B cell (primary cell): ENCODE measurements around the gene SIRPB1. TPM values are rescaled to one million over a fixed set of nuclear protein-coding genes. Genes with fewer than 3 reads are reported as not detected.
"Not testable (repeated sequence)": the region's sequence is repeated elsewhere in the genome, so short reads cannot be mapped to it uniquely, and the experiment has no call there.

Experiments
- ATAC-seq: fragments of 200-7000 bp; cut with Tn5 transposase; one replicate; pipeline ENCODE4 v1.10.0; 2021; ENCODE audit warnings: low read depth, mild to moderate bottlenecking, moderate number of reproducible peaks, moderate library complexity
- CTCF ChIA-PET: fragments of 350-600 bp; sonication (Branson Sonifier 250); formaldehyde crosslinking; loops from one replicate; lab custom pipeline; 2021; ENCODE audit warnings: antibody characterized with exemption, inconsistent platforms; lab: Charles Lee
- POLR2A ChIA-PET: fragments of 350-600 bp; sonication (Branson Sonifier 250); formaldehyde crosslinking; loops from one replicate; lab custom pipeline; 2021; ENCODE audit warnings: antibody characterized with exemption; lab: Charles Lee
- DNase-seq: peaks from one replicate; pipeline ENCODE4 v3.0.0; 2013
- H2AFZ ChIP-seq: 2 replicates; pipeline ENCODE4 v1.6.1; 2012; ENCODE audit warnings: mild to moderate bottlenecking, low read depth, low read length; ENCODE audit not compliant: insufficient read depth, poor library complexity, severe bottlenecking
- H3K27ac ChIP-seq, 2 donors: 1 replicate in 1 of 2; 2 replicates in 1 of 2; pipeline ENCODE4 v1.5.1; 2012 to 2013; ENCODE audit warnings: low read length in 2 of 2, mild to moderate bottlenecking in 2 of 2, moderate library complexity in 1 of 2
- H3K27me3 ChIP-seq, 4 experiments: fragments of 200-600 bp in 1 of 4; sonication (generic) in 1 of 4; replicated peaks in 1 of 4; 1 replicate in 2 of 4; 2 replicates in 2 of 4; pipeline versions ENCODE4 v1.6.1 to v1.7.0; 2013 to 2016; ENCODE audit warnings: low read length in 3 of 4, mild to moderate bottlenecking in 2 of 4, mixed read lengths in 1 of 4, moderate library complexity in 1 of 4; ENCODE audit not compliant: insufficient read depth in 4 of 4, control insufficient read depth in 3 of 4; ENCODE audit errors: control extremely low read depth in 1 of 4
- H3K36me3 ChIP-seq, 2 experiments: replicated peaks in 1 of 2; 1 replicate in 1 of 2; 2 replicates in 1 of 2; pipeline versions ENCODE4 v1.6.1 to v1.7.1; 2013; ENCODE audit warnings: low read length in 1 of 2; ENCODE audit not compliant: insufficient read depth in 2 of 2, control insufficient read depth in 1 of 2; ENCODE audit errors: control extremely low read depth in 1 of 2, extremely low read depth in 1 of 2
- H3K4me1 ChIP-seq, 2 donors: fragments of 200-600 bp in 1 of 2; sonication (generic) in 1 of 2; 1 replicate in 1 of 2; 2 replicates in 1 of 2; pipeline versions ENCODE4 v1.5.1 to v1.6.1; 2013 to 2017; ENCODE audit warnings: low read length in 2 of 2; ENCODE audit not compliant: control insufficient read depth in 2 of 2, insufficient read depth in 2 of 2
- H3K4me2 ChIP-seq: replicated peaks from 2 replicates; pipeline ENCODE3; 2012; ENCODE audit warnings: mild to moderate bottlenecking, low read depth, low read length; ENCODE audit not compliant: poor library complexity, severe bottlenecking
- H3K4me3 ChIP-seq, 5 experiments: fragments of 200-600 bp in 1 of 5; sonication (generic) in 1 of 5; 1 replicate in 3 of 5; 2 replicates in 2 of 5; pipeline versions ENCODE4 v1.5.1 to v1.7.0; 2011 to 2016; ENCODE audit warnings: low read length in 4 of 5, mild to moderate bottlenecking in 4 of 5, low read depth in 2 of 5, control low read depth in 1 of 5, moderate library complexity in 1 of 5; ENCODE audit not compliant: insufficient read depth in 1 of 5; ENCODE audit errors: control extremely low read depth in 1 of 5, extremely low read depth in 1 of 5
- H3K79me2 ChIP-seq: fragments of 200-600 bp; sonication (generic); one replicate; pipeline ENCODE4 v1.6.0; 2016; ENCODE audit warnings: low read length; ENCODE audit not compliant: control insufficient read depth, insufficient read depth
- H3K9ac ChIP-seq: fragments of 200-600 bp; sonication (generic); 2 replicates; pipeline ENCODE4 v1.6.1; 2017; ENCODE audit warnings: mild to moderate bottlenecking, low read length, moderate library complexity
- H3K9me3 ChIP-seq, 3 donors: one replicate each; pipeline versions ENCODE4 v1.6.1 to v1.7.1; 2013; ENCODE audit warnings: low read length in 2 of 3; ENCODE audit not compliant: control insufficient read depth in 2 of 3, insufficient read depth in 1 of 3; ENCODE audit errors: control extremely low read depth in 1 of 3
- H4K20me1 ChIP-seq: 2 replicates; pipeline ENCODE4 v1.6.0; 2012; ENCODE audit warnings: mild to moderate bottlenecking, low read length; ENCODE audit not compliant: insufficient read depth, control insufficient read depth, poor library complexity, severe bottlenecking
- H3K27ac Mint-ChIP-seq: one replicate; pipeline ENCODE4 v1.8.0; 2021; ENCODE audit warnings: mixed read lengths
- H3K27me3 Mint-ChIP-seq: one replicate; pipeline ENCODE4 v1.8.0; 2021; ENCODE audit warnings: mixed read lengths
- H3K4me1 Mint-ChIP-seq: one replicate; pipeline ENCODE4 v1.8.0; 2021; ENCODE audit warnings: mixed read lengths
- H3K4me3 Mint-ChIP-seq: one replicate; pipeline ENCODE4 v1.8.0; 2021; ENCODE audit warnings: mixed read lengths
- H3K9me3 Mint-ChIP-seq: one replicate; pipeline ENCODE4 v1.8.0; 2022; ENCODE audit warnings: mixed read lengths; ENCODE audit not compliant: insufficient read depth
- EZH2 ChIP-seq: IDR thresholded peaks from 2 replicates; pipeline ENCODE4 v1.6.1; 2012; ENCODE audit warnings: borderline replicate concordance, low read depth, mild to moderate bottlenecking, moderate library complexity, low read length; ENCODE audit not compliant: insufficient read depth, poor library complexity, severe bottlenecking
- WGBS: methylation state at CpG from one replicate; pipeline ENCODE4 v1.1.5; 2013; ENCODE audit warnings: missing lambda C conversion rate; ENCODE audit not compliant: insufficient coverage; 5-methylcytosine and 5-hydroxymethylcytosine counted together
- intact Hi-C: fragments of 100-400 bp; cut with micrococcal nuclease; formaldehyde crosslinking; loops from one replicate; pipeline ENCODE4 v1.10.0; 2022
- polyA plus RNA-seq: library from polyadenylated mRNA; depleted of rRNA; stranded (reverse); fragments of >200 nt; gene quantifications from 2 replicates; pipeline ENCODE4 v1.2.3, GENCODE V29; 2012
- total RNA-seq, 2 donors: library from RNA; stranded (reverse); fragments of 120-200 nt in 1 of 2; gene quantifications; 1 replicate in 1 of 2; 2 replicates in 1 of 2; pipeline versions ENCODE4 v1.2.3 to v1.2.4, GENCODE V29; 2013 to 2022
- TF ChIP-seq, protein P1 (sequence below): fragments of 200-600 bp; IDR thresholded peaks from one replicate; pipeline ENCODE4 v1.8.0; 2022; ENCODE audit warnings: antibody characterized with exemption, mild to moderate bottlenecking

Gene SIRPB1
- total and polyA plus RNA-seq, 2 donors (not counting 1 experiment from before 2014, with no cell fraction given) = 1.3 to 1.7 TPM

DNA sequence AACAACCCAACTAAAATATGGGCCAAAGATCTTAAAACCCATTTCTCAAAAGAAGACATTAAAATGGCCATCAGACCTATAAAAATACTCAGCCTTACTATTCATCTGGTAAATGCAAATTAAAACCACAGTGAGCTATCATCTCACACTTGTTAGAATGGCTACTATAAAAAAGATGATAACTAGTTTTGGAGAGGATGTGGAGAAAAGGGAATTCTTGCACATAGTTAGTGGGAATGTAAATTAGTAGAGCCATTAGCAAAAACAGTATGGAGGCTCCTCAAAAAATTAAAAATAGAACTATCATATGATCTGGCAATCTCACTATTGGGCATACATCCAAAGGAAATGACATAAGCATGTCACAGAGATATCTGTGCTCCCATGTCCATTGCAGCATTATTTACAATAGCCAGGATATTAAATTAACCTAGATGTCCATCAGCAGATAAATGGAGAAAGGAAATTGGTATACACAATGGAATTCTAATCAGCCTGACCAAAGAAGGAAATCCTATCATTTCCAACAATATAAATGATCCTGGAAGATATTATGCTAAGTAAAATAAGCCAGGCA lies 2.9 kb downstream of the SIRPB1 start:
- intact Hi-C loops = no loop called here
- ATAC-seq = no peak
- no peak overlapping the region for H3K4me3 ChIP-seq

DNA sequence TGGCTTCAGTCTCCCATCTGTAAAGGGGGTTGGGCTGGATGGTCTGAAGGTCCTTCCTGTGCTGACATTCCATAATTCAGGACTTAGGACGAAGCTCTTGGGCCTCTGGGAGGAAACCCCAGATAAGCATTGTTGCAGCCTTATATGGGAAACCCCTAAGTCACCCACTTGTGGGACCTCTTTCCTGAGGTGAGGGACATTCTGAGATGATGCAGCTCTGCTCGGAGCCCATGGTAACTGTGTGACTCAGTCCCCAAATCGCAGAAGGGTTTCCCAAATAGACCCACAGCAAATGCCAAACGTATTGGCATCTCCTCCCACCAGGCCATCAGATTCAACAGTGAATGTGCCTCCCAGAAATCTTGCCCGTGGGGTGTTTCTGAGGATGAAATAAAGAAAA lies 9.4 kb downstream of the SIRPB1 start:
- H3K79me2 ChIP-seq, H4K20me1 ChIP-seq, H3K9ac ChIP-seq, H3K4me1 Mint-ChIP-seq, CTCF ChIA-PET, H3K27me3 Mint-ChIP-seq, H3K27ac ChIP-seq, H3K27ac Mint-ChIP-seq, H3K4me1 ChIP-seq, POLR2A ChIA-PET, H3K4me3 Mint-ChIP-seq, H3K4me3 ChIP-seq, DNase-seq, H3K36me3 ChIP-seq, H2AFZ ChIP-seq, H3K9me3 Mint-ChIP-seq, H3K4me2 ChIP-seq, ATAC-seq, H3K27me3 ChIP-seq, intact Hi-C loops, H3K9me3 ChIP-seq: not testable (repeated sequence)
- 60% methylated on average over 1 of the region's 5 CpGs for WGBS

More for the DNA sequence above, 2.9 kb downstream of the SIRPB1 start:
- peaks cover 0 to 4% (median 0%) of the 10 kb centered on the region in 3 donors for H3K9me3 ChIP-seq
- no peak overlapping the region for H3K9ac ChIP-seq
- H3K36me3 ChIP-seq = no peaks in the 10 kb centered on the region
- ChIA-PET CTCF (no interaction called here), POLR2A (no interaction called here)
- no peak overlapping the region for H3K27ac Mint-ChIP-seq
- H3K9me3 Mint-ChIP-seq = peaks cover 3% of the 10 kb centered on the region
- no peaks in the 10 kb centered on the region for H4K20me1 ChIP-seq
- no peak for TF ChIP-seq EZH2
- TF ChIP-seq, protein P1, sequence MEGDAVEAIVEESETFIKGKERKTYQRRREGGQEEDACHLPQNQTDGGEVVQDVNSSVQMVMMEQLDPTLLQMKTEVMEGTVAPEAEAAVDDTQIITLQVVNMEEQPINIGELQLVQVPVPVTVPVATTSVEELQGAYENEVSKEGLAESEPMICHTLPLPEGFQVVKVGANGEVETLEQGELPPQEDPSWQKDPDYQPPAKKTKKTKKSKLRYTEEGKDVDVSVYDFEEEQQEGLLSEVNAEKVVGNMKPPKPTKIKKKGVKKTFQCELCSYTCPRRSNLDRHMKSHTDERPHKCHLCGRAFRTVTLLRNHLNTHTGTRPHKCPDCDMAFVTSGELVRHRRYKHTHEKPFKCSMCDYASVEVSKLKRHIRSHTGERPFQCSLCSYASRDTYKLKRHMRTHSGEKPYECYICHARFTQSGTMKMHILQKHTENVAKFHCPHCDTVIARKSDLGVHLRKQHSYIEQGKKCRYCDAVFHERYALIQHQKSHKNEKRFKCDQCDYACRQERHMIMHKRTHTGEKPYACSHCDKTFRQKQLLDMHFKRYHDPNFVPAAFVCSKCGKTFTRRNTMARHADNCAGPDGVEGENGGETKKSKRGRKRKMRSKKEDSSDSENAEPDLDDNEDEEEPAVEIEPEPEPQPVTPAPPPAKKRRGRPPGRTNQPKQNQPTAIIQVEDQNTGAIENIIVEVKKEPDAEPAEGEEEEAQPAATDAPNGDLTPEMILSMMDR = no peak
- H3K4me3 Mint-ChIP-seq = no peak overlapping the region
- H3K27ac ChIP-seq = no peak overlapping the region
- no peak overlapping the region for H2AFZ ChIP-seq
- DNase-seq = no peak
- no peak overlapping the region for H3K4me2 ChIP-seq
- no peaks in the 10 kb centered on the region for H3K27me3 Mint-ChIP-seq
- H3K27me3 ChIP-seq = no peaks in the 10 kb centered on the region
- H3K4me1 ChIP-seq = peaks cover 34 to 42% of the 10 kb centered on the region in 2 donors
- H3K79me2 ChIP-seq = no peaks in the 10 kb centered on the region
- peaks cover 46% of the 10 kb centered on the region for H3K4me1 Mint-ChIP-seq

DNA sequence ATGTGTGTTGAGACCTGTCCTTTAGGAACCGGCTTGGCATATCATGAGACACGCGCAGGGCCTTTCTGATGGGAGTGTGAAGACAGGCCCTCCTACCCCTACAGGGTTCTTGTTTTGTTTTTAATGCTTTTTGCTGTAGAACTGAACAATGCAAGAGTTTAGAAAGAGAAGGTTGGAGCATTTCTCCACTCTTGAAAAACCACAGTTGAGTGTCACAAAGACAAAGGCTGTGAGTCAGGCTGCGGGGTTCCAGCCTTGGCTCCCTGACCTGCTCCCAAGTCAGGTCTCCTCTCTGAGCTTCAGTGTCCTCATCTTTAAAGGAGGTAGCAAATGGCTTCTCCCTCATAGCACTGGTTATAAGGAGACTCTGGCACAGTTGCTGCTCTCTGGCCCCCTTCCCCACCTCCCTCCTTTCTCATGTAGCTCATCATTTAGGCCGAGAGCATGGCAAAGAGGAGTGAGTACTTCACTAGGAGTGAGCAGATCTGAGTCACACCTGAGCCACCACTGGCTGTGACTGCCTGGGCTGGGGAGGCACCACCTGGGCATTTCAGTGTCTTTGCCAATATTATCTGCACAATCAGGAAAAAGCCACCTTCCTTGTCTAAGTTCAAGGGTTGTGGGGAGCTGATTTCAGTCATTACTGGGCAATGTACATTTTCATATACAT lies 11.0 kb downstream of the SIRPB1 start:
- H3K27me3 Mint-ChIP-seq, H3K4me2 ChIP-seq, H3K4me3 ChIP-seq, H3K27ac Mint-ChIP-seq, H4K20me1 ChIP-seq, H3K9me3 ChIP-seq, H3K36me3 ChIP-seq, H3K4me1 Mint-ChIP-seq, POLR2A ChIA-PET, H2AFZ ChIP-seq, H3K9ac ChIP-seq, H3K27ac ChIP-seq, H3K9me3 Mint-ChIP-seq, intact Hi-C loops, H3K4me1 ChIP-seq, DNase-seq, H3K27me3 ChIP-seq, ATAC-seq, CTCF ChIA-PET, H3K4me3 Mint-ChIP-seq, H3K79me2 ChIP-seq: not testable (repeated sequence)
- WGBS = no CpG with 5 or more reads among the region's 5 CpGs
